IMR-90 (cell line): ENCODE data around the gene C1QTNF12. TPM values are rescaled to one million over a fixed set of nuclear protein-coding genes. Genes with fewer than 3 reads are reported as not detected.

Experiments
- ATAC-seq: fragments of 200-7000 bp; cut with Tn5 transposase; 2 replicates; pipeline ENCODE4 v1.9.1; 2020; ENCODE audit warnings: low read depth, mild to moderate bottlenecking, moderate library complexity
- BruUV-seq: library from RNA; stranded (reverse); fragments of 400-500 nt; replicated peaks from 2 replicates; lab custom pipeline; 2021; lab: Mats Ljungman, UMichigan
- CTCF ChIA-PET: fragments of 300-600 bp; formaldehyde crosslinking; extraction: SDS; loops from one replicate; lab custom pipeline; 2021; ENCODE audit warnings: antibody characterized with exemption; lab: Yijun Ruan, JAX
- POLR2A ChIA-PET: fragments of 300-600 bp; sonication (Branson Sonifier 250); formaldehyde crosslinking; loops from one replicate; lab custom pipeline; 2022; ENCODE audit warnings: antibody characterized with exemption; ENCODE audit not compliant: unreplicated experiment; lab: Charles Lee
- DNase-seq: peaks from one replicate; pipeline ENCODE4 v3.0.0; 2013
- H2AFZ ChIP-seq: replicated peaks from 2 replicates; pipeline ENCODE3; 2013; ENCODE audit warnings: low read length, mild to moderate bottlenecking; ENCODE audit not compliant: poor library complexity
- H2AK5ac ChIP-seq: 2 replicates; pipeline ENCODE4 v1.6.1; 2013; ENCODE audit warnings: low read depth, low read length, inconsistent platforms
- H2AK9ac ChIP-seq: replicated peaks from 2 replicates; pipeline ENCODE3; 2013; ENCODE audit warnings: mild to moderate bottlenecking, low read depth, low read length, moderate library complexity; ENCODE audit not compliant: poor library complexity
- H2BK120ac ChIP-seq: 2 replicates; pipeline ENCODE4 v1.6.1; 2013; ENCODE audit warnings: low read depth, low read length, inconsistent platforms
- H2BK15ac ChIP-seq: 3 replicates; pipeline ENCODE4 v1.6.1; 2013; ENCODE audit warnings: low read depth, low read length, inconsistent platforms
- H2BK20ac ChIP-seq: 2 replicates; pipeline ENCODE4 v1.6.1; 2013; ENCODE audit warnings: low read depth, mild to moderate bottlenecking, inconsistent platforms, low read length, moderate library complexity
- H2BK5ac ChIP-seq: 2 replicates; pipeline ENCODE4 v1.6.1; 2013; ENCODE audit warnings: mild to moderate bottlenecking, low read depth, low read length, inconsistent platforms; ENCODE audit not compliant: poor library complexity, severe bottlenecking
- H3K14ac ChIP-seq: replicated peaks from 2 replicates; pipeline ENCODE4 v1.6.1; 2013; ENCODE audit warnings: low read depth, low read length, inconsistent platforms
- H3K18ac ChIP-seq: 2 replicates; pipeline ENCODE4 v1.6.1; 2013; ENCODE audit warnings: low read depth, low read length, control low read depth
- H3K23ac ChIP-seq: 2 replicates; pipeline ENCODE4 v1.6.1; 2013; ENCODE audit warnings: low read depth, low read length, inconsistent platforms
- H3K27ac ChIP-seq: 2 replicates; pipeline ENCODE4 v1.5.1; 2013; ENCODE audit warnings: mild to moderate bottlenecking, control low read depth, low read length; ENCODE audit not compliant: insufficient read depth
- H3K27me3 ChIP-seq: 2 replicates; pipeline ENCODE4 v1.6.1; 2013; ENCODE audit warnings: low read length; ENCODE audit not compliant: control insufficient read depth, insufficient read depth
- H3K36me3 ChIP-seq: 2 replicates; pipeline ENCODE4 v1.6.1; 2013; ENCODE audit warnings: low read length, mixed read lengths; ENCODE audit not compliant: control insufficient read depth, insufficient read depth
- H3K4ac ChIP-seq: 2 replicates; pipeline ENCODE4 v1.6.1; 2013; ENCODE audit warnings: low read depth, low read length, inconsistent platforms
- H3K4me1 ChIP-seq: 2 replicates; pipeline ENCODE4 v1.6.1; 2013; ENCODE audit warnings: low read length, mixed read lengths; ENCODE audit not compliant: control insufficient read depth, insufficient read depth
- H3K4me2 ChIP-seq: 2 replicates; pipeline ENCODE4 v1.6.1; 2013; ENCODE audit warnings: low read depth, mild to moderate bottlenecking, control low read depth, low read length, moderate library complexity
- H3K4me3 ChIP-seq: 2 replicates; pipeline ENCODE4 v1.5.1; 2013; ENCODE audit warnings: low read depth, mild to moderate bottlenecking, control low read depth, low read length, moderate library complexity; ENCODE audit not compliant: insufficient read depth
- H3K56ac ChIP-seq: 2 replicates; pipeline ENCODE4 v1.6.1; 2013; ENCODE audit warnings: low read length, inconsistent platforms; ENCODE audit not compliant: insufficient read depth; ENCODE audit errors: extremely low read depth
- H3K79me1 ChIP-seq, 2 experiments: 2 replicates each; pipeline ENCODE4 v1.6.1; 2013; ENCODE audit warnings: low read length in 2 of 2, inconsistent platforms in 1 of 2, low read depth in 1 of 2
- H3K9ac ChIP-seq: 2 replicates; pipeline ENCODE4 v1.6.1; 2013; ENCODE audit warnings: low read depth, low read length, control low read depth
- H3K9me1 ChIP-seq: 2 replicates; pipeline ENCODE4 v1.6.1; 2013; ENCODE audit warnings: low read length, inconsistent platforms; ENCODE audit not compliant: insufficient read depth
- H3K9me3 ChIP-seq: 2 replicates; pipeline ENCODE4 v1.6.1; 2013; ENCODE audit warnings: low read length; ENCODE audit not compliant: control insufficient read depth, insufficient read depth
- H4K20me1 ChIP-seq: 2 replicates; pipeline ENCODE4 v1.6.1; 2013; ENCODE audit warnings: low read length, inconsistent platforms; ENCODE audit not compliant: insufficient read depth
- H4K5ac ChIP-seq: 2 replicates; pipeline ENCODE4 v1.6.1; 2013; ENCODE audit warnings: mild to moderate bottlenecking, low read depth, low read length, control low read depth
- H4K8ac ChIP-seq, 2 experiments: 2 replicates each; pipeline ENCODE4 v1.6.1; 2013; ENCODE audit warnings: low read depth in 2 of 2, low read length in 2 of 2, control low read depth in 1 of 2, inconsistent platforms in 1 of 2
- H4K91ac ChIP-seq: 2 replicates; pipeline ENCODE4 v1.6.1; 2013; ENCODE audit warnings: low read depth, low read length, inconsistent platforms; ENCODE audit not compliant: insufficient read depth
- CHD1 ChIP-seq: IDR thresholded peaks from 2 replicates; pipeline ENCODE4 v1.6.1; 2012; ENCODE audit warnings: low read depth, low read length, improper control_type of control experiment
- MAZ ChIP-seq: IDR thresholded peaks from 2 replicates; pipeline ENCODE4 v1.6.1; 2012; ENCODE audit warnings: low read depth, mild to moderate bottlenecking, low read length, improper control_type of control experiment, moderate library complexity, borderline replicate concordance
- MXI1 ChIP-seq: IDR thresholded peaks from 2 replicates; pipeline ENCODE4 v1.6.1; 2012; ENCODE audit warnings: low read depth, mild to moderate bottlenecking, low read length, moderate library complexity, borderline replicate concordance
- WGBS, 2 experiments: methylation state at CpG; one replicate each; pipeline versions ENCODE4 v1.1.5 to v1.1.7; 2013; ENCODE audit warnings: missing lambda C conversion rate in 2 of 2; ENCODE audit not compliant: insufficient read length in 1 of 2; ENCODE audit errors: extremely low coverage in 2 of 2; 5-methylcytosine and 5-hydroxymethylcytosine counted together
- dilution Hi-C: fragments of 300-500 bp; cut with HindIII; formaldehyde crosslinking; loops from one replicate; pipeline ENCODE4 v1.14.3; 2018; ENCODE audit warnings: low sequenced_read_pairs; ENCODE audit not compliant: unreplicated experiment
- in situ Hi-C: fragments of 300-500 bp; cut with MboI; formaldehyde crosslinking; loops from 3 replicates; pipeline ENCODE4 v1.14.3; 2019; ENCODE audit warnings: low sequenced_read_pairs, inconsistent platforms, mixed read lengths
- intact Hi-C: fragments of 100-400 bp; cut with micrococcal nuclease; formaldehyde crosslinking; loops from 2 replicates; pipeline ENCODE4 v1.10.0; 2022
- polyA plus RNA-seq, 3 experiments: library from polyadenylated mRNA; depleted of rRNA; stranded (reverse); fragments of >200 nt; gene quantifications; 2 replicates each; pipeline ENCODE4 v1.2.3, GENCODE V29; 2012; ENCODE audit warnings: low replicate concordance in 1 of 3
- total RNA-seq: library from RNA; depleted of rRNA; stranded (reverse); fragments of >200 nt; gene quantifications from 2 replicates; pipeline ENCODE4 v1.2.3, GENCODE V29; 2012
- TF ChIP-seq, protein P1 (sequence below): conservative IDR thresholded peaks from 2 replicates; pipeline ENCODE4 v1.5.1; 2012; ENCODE audit warnings: mild to moderate bottlenecking, low read depth, low read length, improper control_type of control experiment
- TF ChIP-seq, protein P2 (sequence below): fragments of 150-350 bp; IDR thresholded peaks from 2 replicates; pipeline ENCODE4 v1.6.1; 2016; ENCODE audit warnings: low read depth, mild to moderate bottlenecking, low read length, moderate library complexity, borderline replicate concordance
- TF ChIP-seq, protein P3 (sequence below): fragments of 150-350 bp; IDR thresholded peaks from 2 replicates; pipeline ENCODE4 v1.6.1; 2017; ENCODE audit warnings: mild to moderate bottlenecking, antibody characterized with exemption, low read length, low read depth

Gene C1QTNF12
- total and polyA plus RNA-seq, 2 of the 4 experiments (the other 2 are of a cell fraction), result 0.36 to 1.1 TPM

DNA sequence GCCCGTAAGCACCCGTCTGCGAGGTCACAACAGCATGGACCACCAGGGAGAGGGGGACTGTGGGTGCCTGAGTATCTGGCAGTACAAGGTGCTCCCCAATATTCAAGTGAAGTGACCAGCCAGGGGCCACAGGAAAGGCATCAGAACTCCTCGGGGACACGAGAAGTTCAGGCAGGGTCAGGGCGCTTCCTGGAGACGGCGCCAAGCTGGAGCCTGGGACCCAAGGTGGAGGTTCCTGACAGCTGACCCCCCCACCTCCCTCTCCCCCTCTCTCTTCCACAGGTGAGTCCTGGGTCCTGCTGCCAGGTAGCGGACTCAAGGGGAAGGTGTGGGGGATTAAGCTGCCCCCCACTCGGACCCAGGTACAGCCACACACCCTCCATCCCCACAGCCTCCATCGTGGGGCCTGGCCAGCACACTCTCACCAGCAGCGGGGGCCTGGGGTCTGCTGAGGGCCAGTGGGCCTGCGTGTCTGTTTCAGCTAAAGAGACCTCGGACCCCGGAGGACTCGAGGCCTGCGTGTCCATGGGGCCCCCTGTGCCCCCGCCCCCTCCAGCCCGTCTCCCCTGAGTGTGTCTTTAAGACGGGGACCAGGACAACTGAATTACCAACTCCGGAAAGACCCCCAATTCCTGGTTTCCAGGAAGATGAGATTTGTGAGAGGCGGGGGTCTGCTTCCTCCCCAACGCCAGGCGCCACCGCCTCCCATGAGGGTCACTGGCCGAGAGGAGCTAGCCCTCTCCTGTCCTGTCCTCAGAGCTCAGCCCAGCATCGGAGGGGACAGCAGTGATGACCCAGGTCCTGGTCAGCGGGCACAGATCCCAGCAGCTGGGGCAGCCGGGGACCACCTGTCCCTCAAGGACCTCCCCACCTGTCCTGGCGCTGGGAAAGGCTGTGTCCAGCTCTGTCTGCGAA, 46.3 kb downstream of the C1QTNF12 start:
- ChIA-PET CTCF (no interaction called here), POLR2A (no interaction called here)
- no peak overlapping the region for H3K4me3 ChIP-seq
- BruUV-seq, result no TSS peak
- TF ChIP-seq, protein P1, sequence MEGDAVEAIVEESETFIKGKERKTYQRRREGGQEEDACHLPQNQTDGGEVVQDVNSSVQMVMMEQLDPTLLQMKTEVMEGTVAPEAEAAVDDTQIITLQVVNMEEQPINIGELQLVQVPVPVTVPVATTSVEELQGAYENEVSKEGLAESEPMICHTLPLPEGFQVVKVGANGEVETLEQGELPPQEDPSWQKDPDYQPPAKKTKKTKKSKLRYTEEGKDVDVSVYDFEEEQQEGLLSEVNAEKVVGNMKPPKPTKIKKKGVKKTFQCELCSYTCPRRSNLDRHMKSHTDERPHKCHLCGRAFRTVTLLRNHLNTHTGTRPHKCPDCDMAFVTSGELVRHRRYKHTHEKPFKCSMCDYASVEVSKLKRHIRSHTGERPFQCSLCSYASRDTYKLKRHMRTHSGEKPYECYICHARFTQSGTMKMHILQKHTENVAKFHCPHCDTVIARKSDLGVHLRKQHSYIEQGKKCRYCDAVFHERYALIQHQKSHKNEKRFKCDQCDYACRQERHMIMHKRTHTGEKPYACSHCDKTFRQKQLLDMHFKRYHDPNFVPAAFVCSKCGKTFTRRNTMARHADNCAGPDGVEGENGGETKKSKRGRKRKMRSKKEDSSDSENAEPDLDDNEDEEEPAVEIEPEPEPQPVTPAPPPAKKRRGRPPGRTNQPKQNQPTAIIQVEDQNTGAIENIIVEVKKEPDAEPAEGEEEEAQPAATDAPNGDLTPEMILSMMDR, result no peak
- TF ChIP-seq, protein P2, sequence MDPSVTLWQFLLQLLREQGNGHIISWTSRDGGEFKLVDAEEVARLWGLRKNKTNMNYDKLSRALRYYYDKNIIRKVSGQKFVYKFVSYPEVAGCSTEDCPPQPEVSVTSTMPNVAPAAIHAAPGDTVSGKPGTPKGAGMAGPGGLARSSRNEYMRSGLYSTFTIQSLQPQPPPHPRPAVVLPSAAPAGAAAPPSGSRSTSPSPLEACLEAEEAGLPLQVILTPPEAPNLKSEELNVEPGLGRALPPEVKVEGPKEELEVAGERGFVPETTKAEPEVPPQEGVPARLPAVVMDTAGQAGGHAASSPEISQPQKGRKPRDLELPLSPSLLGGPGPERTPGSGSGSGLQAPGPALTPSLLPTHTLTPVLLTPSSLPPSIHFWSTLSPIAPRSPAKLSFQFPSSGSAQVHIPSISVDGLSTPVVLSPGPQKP, result no peak
- TF ChIP-seq MXI1 (no peak), MAZ (no peak), CHD1 (no peak)
- TF ChIP-seq, protein P3, sequence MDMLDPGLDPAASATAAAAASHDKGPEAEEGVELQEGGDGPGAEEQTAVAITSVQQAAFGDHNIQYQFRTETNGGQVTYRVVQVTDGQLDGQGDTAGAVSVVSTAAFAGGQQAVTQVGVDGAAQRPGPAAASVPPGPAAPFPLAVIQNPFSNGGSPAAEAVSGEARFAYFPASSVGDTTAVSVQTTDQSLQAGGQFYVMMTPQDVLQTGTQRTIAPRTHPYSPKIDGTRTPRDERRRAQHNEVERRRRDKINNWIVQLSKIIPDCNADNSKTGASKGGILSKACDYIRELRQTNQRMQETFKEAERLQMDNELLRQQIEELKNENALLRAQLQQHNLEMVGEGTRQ, result no peak
- no peak overlapping the region for H2BK15ac ChIP-seq
- peak overlapping the region; percentile 61 for H3K4ac ChIP-seq
- no peaks in the 10 kb centered on the region for H3K4me1 ChIP-seq
- H2AFZ ChIP-seq, result no peak overlapping the region
- in situ Hi-C loops (no loop called here), intact Hi-C loops (no loop called here), dilution Hi-C loops (no loop called here)
- peaks cover 2% of the 10 kb centered on the region; the same call in 1 of the 2 replicates for H3K9me3 ChIP-seq
- no peak overlapping the region for H2BK5ac ChIP-seq
- H2AK9ac ChIP-seq, result no peak overlapping the region
- no peaks in the 10 kb centered on the region; the same call in 1 of the 2 replicates for H3K27me3 ChIP-seq
- WGBS, 2 experiments, result 87% methylated on average over 7 of the region's 31 CpGs; no CpG with 5 or more reads in 1 of the 2 experiments
- no peak overlapping the region for H3K14ac ChIP-seq
- H3K27ac ChIP-seq, result no peak overlapping the region; the same call in 1 of the 2 replicates
- no peak overlapping the region for H3K23ac ChIP-seq
- H3K36me3 ChIP-seq, result no peaks in the 10 kb centered on the region
- peak overlapping the region; percentile 28; the same call in 1 of the 2 replicates for H2AK5ac ChIP-seq
- H3K56ac ChIP-seq, result no peak overlapping the region
- H2BK20ac ChIP-seq, result no peak overlapping the region
- H3K9ac ChIP-seq, result no peak overlapping the region
- no peaks in the 10 kb centered on the region for H4K20me1 ChIP-seq
- no peak for ATAC-seq
- H4K8ac ChIP-seq, result 0 out of 4 replicates have a peak overlapping the region, but pooled peaks of 1 of the 2 experiments have one; percentile 64
- DNase-seq, result no peak
- no peaks in the 10 kb centered on the region for H3K79me1 ChIP-seq
- H3K9me1 ChIP-seq, result no peaks in the 10 kb centered on the region
- no peak overlapping the region for H3K18ac ChIP-seq
- H4K91ac ChIP-seq, result no peak overlapping the region
- no peak overlapping the region for H4K5ac ChIP-seq
- H3K4me2 ChIP-seq, result no peak overlapping the region
- no peak overlapping the region for H2BK120ac ChIP-seq
